ENCODE data around the gene MGP.

Gene MGP

GRCh38 chr12:14906114-14906513, 20.5 kb upstream of the MGP start:
- TF ChIP-seq ESRRG (CRISPR knock-in tag; IDR thresholded peaks at IDR 0.05) (no peak), ARNTL (CRISPR knock-in tag; IDR thresholded peaks at IDR 0.05; ENCODE audit: borderline replicate concordance, low read depth) (no peak), TCF4 (CRISPR knock-in tag; IDR thresholded peaks at IDR 0.05; ENCODE audit: borderline replicate concordance) (no peak), ISL1 (CRISPR knock-in tag; IDR thresholded peaks at IDR 0.05) (no peak), ZNF8 (CRISPR knock-in tag; IDR thresholded peaks at IDR 0.05) (no peak), SNAI2 (CRISPR knock-in tag; IDR thresholded peaks at IDR 0.05) (no peak), ZNF70 (CRISPR knock-in tag; IDR thresholded peaks at IDR 0.05) (no peak), TOX (CRISPR knock-in tag; IDR thresholded peaks at IDR 0.05; ENCODE audit: borderline replicate concordance) (no peak), RARB (CRISPR knock-in tag; IDR thresholded peaks at IDR 0.05) (no peak), PPARA (CRISPR knock-in tag; IDR thresholded peaks at IDR 0.05; ENCODE audit: borderline replicate concordance) (no peak), CSDC2 (CRISPR knock-in tag; IDR thresholded peaks at IDR 0.05) (no peak), ZC3H10 (CRISPR knock-in tag; IDR thresholded peaks at IDR 0.05) (no peak), ZFP3 (CRISPR knock-in tag; IDR thresholded peaks at IDR 0.05) (no peak), OSR1 (CRISPR knock-in tag; IDR thresholded peaks at IDR 0.05) (no peak)
- TF ChIP-seq, protein P1, sequence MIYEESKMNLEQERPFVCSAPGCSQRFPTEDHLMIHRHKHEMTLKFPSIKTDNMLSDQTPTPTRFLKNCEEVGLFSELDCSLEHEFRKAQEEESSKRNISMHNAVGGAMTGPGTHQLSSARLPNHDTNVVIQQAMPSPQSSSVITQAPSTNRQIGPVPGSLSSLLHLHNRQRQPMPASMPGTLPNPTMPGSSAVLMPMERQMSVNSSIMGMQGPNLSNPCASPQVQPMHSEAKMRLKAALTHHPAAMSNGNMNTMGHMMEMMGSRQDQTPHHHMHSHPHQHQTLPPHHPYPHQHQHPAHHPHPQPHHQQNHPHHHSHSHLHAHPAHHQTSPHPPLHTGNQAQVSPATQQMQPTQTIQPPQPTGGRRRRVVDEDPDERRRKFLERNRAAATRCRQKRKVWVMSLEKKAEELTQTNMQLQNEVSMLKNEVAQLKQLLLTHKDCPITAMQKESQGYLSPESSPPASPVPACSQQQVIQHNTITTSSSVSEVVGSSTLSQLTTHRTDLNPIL (CRISPR knock-in tag; IDR thresholded peaks at IDR 0.05; ENCODE audit: low read depth): no peak
- TF ChIP-seq, protein P2, sequence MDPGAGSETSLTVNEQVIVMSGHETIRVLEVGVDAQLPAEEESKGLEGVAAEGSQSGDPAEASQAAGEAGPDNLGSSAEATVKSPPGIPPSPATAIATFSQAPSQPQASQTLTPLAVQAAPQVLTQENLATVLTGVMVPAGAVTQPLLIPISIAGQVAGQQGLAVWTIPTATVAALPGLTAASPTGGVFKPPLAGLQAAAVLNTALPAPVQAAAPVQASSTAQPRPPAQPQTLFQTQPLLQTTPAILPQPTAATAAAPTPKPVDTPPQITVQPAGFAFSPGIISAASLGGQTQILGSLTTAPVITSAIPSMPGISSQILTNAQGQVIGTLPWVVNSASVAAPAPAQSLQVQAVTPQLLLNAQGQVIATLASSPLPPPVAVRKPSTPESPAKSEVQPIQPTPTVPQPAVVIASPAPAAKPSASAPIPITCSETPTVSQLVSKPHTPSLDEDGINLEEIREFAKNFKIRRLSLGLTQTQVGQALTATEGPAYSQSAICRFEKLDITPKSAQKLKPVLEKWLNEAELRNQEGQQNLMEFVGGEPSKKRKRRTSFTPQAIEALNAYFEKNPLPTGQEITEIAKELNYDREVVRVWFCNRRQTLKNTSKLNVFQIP (CRISPR knock-in tag; IDR thresholded peaks at IDR 0.05; ENCODE audit: borderline replicate concordance, low read depth): no peak
- ATAC-seq: no peak

DNA sequence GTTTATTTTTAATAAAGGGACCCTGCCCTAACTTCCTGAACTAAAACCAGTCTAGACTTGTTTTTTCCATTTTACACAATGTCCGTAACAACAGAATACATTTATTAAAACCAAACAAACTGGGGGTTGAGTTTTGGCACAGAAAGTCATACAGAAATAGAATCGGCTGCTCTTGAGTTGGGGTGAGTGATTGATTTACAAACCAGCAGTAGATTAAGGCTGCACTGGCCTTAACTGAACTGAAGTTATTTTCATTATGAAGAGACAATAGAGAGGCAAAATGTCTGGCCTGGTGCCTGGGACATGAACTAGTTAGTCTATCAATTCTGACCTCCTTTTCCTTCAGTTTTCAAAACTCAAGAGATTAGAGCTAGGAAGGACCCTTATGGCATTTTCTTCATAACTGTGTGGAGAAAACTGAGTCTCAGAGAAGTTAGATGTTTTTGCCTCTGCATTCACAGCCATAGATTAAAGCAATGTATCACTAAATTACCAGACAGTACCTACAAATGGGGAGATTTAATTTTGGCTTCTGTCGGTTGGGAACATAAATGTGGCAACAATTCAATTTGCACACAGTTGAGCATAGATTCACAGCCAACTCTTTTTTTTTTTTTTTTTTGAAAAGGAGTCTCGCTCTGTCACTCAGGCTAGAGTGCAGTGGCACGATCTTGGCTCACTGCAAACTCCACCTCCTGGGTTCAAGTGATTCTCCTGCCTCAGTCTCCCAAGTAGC, 19.8 kb upstream of the MGP start:
- ATAC-seq: peak; percentile 39; the same call in 2 of the 3 replicates
- TF ChIP-seq ARNTL (CRISPR knock-in tag; IDR thresholded peaks at IDR 0.05; ENCODE audit: borderline replicate concordance, low read depth): no peak
- no peak for TF ChIP-seq PPARA (CRISPR knock-in tag; IDR thresholded peaks at IDR 0.05; ENCODE audit: borderline replicate concordance)
- TF ChIP-seq ZFP30 (CRISPR knock-in tag; IDR thresholded peaks at IDR 0.05): no peak
- no peak for TF ChIP-seq ESRRG (CRISPR knock-in tag; IDR thresholded peaks at IDR 0.05)
- no peak for TF ChIP-seq CSDC2 (CRISPR knock-in tag; IDR thresholded peaks at IDR 0.05)
- TF ChIP-seq, protein P3, sequence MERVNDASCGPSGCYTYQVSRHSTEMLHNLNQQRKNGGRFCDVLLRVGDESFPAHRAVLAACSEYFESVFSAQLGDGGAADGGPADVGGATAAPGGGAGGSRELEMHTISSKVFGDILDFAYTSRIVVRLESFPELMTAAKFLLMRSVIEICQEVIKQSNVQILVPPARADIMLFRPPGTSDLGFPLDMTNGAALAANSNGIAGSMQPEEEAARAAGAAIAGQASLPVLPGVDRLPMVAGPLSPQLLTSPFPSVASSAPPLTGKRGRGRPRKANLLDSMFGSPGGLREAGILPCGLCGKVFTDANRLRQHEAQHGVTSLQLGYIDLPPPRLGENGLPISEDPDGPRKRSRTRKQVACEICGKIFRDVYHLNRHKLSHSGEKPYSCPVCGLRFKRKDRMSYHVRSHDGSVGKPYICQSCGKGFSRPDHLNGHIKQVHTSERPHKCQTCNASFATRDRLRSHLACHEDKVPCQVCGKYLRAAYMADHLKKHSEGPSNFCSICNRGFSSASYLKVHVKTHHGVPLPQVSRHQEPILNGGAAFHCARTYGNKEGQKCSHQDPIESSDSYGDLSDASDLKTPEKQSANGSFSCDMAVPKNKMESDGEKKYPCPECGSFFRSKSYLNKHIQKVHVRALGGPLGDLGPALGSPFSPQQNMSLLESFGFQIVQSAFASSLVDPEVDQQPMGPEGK (CRISPR knock-in tag; IDR thresholded peaks at IDR 0.05; ENCODE audit: borderline replicate concordance): no peak
- TF ChIP-seq ZC3H10 (CRISPR knock-in tag; IDR thresholded peaks at IDR 0.05): no peak
- no peak for TF ChIP-seq BACH2 (CRISPR knock-in tag; IDR thresholded peaks at IDR 0.05; ENCODE audit: borderline replicate concordance)
- TF ChIP-seq ZNF8 (CRISPR knock-in tag; IDR thresholded peaks at IDR 0.05): no peak
- TF ChIP-seq ZFP3 (CRISPR knock-in tag; IDR thresholded peaks at IDR 0.05): no peak
- no peak for TF ChIP-seq RARB (CRISPR knock-in tag; IDR thresholded peaks at IDR 0.05)
- no peak for TF ChIP-seq GLIS3 (CRISPR knock-in tag; IDR thresholded peaks at IDR 0.05)
- TF ChIP-seq TOX (CRISPR knock-in tag; IDR thresholded peaks at IDR 0.05; ENCODE audit: borderline replicate concordance): no peak
- TF ChIP-seq, protein P4, sequence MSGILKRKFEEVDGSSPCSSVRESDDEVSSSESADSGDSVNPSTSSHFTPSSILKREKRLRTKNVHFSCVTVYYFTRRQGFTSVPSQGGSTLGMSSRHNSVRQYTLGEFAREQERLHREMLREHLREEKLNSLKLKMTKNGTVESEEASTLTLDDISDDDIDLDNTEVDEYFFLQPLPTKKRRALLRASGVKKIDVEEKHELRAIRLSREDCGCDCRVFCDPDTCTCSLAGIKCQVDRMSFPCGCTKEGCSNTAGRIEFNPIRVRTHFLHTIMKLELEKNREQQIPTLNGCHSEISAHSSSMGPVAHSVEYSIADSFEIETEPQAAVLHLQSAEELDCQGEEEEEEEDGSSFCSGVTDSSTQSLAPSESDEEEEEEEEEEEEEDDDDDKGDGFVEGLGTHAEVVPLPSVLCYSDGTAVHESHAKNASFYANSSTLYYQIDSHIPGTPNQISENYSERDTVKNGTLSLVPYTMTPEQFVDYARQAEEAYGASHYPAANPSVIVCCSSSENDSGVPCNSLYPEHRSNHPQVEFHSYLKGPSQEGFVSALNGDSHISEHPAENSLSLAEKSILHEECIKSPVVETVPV (CRISPR knock-in tag; IDR thresholded peaks at IDR 0.05): no peak
- TF ChIP-seq, protein P2 (CRISPR knock-in tag; IDR thresholded peaks at IDR 0.05; ENCODE audit: borderline replicate concordance, low read depth): no peak
- TF ChIP-seq, protein P1 (CRISPR knock-in tag; IDR thresholded peaks at IDR 0.05; ENCODE audit: low read depth): no peak
- TF ChIP-seq TSHZ2 (CRISPR knock-in tag; IDR thresholded peaks at IDR 0.05): no peak

Data from SK-N-SH treated with all-trans-retinoic acid at 6 μM for 48 hours (cell line).